NCI-H774 (cell line): ENCODE results near the gene BOLL.
"Not testable (repeated sequence)": the region's sequence is repeated elsewhere in the genome, so short reads cannot be mapped to it uniquely, and the experiment has no call there.

Experiments
- DNase-seq: peaks from one replicate; lab custom pipeline; 2025; lab: John Stamatoyannopoulos, UW

BOLL gene, protein sequence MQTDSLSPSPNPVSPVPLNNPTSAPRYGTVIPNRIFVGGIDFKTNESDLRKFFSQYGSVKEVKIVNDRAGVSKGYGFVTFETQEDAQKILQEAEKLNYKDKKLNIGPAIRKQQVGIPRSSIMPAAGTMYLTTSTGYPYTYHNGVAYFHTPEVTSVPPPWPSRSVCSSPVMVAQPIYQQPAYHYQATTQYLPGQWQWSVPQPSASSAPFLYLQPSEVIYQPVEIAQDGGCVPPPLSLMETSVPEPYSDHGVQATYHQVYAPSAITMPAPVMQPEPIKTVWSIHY

GRCh38 chr2:197784956-197785941 lies at the start of gene BOLL:
Gene BOLL (minus strand): TSS chr2:197785319. CDS start chr2:197781850, 3,469 bp downstream.
- DNase-seq = no peak

DNA sequence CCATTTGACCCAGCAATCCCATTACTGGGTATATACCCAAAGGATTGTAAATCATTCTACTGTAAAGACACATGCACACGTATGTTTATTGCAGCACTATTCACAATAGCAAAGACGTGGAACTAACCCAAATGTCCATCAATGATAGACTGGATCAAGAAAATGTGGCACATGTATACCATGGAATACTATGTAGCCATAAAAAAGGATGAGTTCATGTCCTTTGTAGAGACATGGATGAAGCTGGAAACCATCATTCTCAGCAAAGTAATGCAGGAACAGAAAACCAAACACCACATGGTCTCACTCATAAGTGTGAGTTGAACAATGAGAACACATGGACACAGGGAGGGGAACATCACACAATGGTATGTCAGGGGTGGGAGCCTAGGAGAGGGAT lies 49.7 kb upstream of the BOLL start:
- DNase-seq = not testable (repeated sequence)

DNA sequence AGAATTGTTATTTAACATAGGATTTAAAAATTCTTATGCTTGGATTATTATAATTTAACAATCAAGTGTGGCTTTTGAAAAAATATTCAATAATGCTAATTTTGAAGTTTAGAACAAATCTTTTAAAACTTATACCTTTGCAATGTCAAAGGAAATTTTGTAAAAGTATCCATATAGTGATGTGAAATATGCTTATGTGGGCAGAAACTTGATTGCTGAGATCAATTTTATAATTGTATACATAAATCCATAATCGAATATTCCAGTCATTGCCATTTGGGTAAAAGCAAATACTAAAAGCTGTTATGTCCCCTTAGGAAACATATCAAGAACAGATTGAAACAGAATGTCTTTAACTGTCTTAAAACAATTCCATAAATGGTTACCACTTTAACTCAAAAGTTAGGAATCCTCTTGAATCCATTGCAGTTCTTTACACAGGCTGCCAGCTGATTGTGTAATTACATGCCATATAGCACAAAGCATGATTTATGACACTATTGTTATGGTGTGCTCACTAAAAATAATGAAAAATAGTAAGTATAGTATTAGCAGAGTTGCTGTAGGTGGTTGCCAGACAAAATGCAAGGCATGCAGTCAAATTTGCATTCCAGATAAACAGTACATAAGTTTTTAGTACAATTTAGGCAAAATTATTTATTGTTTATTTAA lies 43.5 kb upstream of the BOLL start:
- DNase-seq = no peak

GRCh38 chr2:197827618-197828017 lies 42.5 kb upstream of the BOLL start:
- no peak for DNase-seq

GRCh38 chr2:197822333-197822732 lies 37.2 kb upstream of the BOLL start:
- DNase-seq = no peak

DNA sequence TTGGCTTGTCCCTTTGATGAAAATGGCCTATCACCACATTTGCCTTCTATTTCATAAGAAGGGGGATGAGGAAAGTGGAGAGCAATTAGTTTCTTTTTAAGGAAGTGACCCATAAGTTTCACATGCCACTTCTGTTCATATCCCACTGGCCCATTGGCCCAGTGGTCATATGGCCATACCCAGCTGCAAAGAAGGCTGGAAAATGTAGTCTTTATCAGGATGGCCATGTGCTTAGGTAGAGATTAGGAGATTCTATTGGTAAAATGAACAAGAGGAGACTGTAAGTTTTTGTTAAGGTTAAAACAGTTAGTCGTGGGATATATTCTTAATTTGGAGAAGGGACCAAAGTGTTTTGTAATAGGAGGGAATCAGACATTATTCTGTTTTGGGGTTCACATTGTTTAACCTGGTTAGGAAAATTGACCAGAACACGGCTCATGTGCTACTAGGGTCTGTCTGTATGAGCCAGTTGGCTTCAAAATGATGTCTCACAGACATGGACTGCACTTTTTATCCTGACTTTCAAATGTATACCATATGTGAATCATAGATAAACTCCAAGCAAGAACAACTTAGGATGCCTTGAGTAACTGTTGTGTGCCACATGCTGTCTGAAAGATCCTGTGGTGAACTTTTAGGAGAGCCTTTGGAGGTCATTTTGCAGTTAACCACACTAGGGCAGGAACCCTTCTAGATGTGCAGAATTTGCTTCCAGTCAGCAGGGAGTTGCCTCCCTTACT lies 36.6 kb upstream of the BOLL start:
- DNase-seq = no peak

DNA sequence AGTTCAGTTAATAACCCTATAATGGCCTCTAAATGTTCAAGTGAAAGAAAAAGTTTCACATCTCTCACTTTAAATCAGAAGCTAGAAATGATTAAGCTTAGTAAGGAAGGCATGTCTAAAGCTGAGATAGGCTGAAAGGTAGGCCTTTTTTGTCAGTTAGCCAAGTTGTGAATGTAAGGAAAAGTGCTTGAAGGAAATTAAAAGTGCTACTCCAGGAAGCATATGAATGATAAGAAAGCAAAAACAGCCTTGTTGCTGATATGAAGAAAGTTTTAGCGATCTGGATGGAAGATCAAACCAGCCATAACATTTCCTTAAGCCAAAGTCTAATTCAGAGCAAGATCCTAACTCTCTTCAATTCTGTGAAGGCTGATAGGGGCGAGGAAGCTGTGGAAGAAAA lies 29.4 kb upstream of the BOLL start:
- no peak for DNase-seq

- no peak for DNase-seq
These were observed 28.1 kb upstream of the BOLL start for GRCh38 chr2:197813093-197813787.

DNA sequence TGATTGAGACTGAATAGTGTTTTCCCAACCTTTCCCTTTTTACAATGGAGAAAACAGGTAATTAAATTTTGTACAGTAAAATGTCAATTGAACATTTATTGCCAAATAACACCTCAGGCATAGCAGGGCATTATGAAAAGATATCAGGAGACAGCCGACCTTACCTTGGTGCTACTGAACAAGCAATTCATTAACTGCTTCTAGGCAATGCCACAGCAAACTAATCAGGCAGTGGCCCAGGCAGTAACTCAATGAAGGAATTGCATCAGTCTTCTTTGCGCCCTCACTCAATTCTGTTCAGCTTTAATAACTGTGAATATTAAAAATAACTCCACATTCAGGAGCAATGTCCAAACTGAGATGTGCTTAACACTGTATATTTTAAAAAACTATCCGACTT lies 25.4 kb upstream of the BOLL start:
- no peak for DNase-seq

GRCh38 chr2:197810016-197810415 lies 24.9 kb upstream of the BOLL start:
- DNase-seq = no peak

- DNase-seq = no peak
These were observed 23.9 kb upstream of the BOLL start for GRCh38 chr2:197809064-197809463.

DNA sequence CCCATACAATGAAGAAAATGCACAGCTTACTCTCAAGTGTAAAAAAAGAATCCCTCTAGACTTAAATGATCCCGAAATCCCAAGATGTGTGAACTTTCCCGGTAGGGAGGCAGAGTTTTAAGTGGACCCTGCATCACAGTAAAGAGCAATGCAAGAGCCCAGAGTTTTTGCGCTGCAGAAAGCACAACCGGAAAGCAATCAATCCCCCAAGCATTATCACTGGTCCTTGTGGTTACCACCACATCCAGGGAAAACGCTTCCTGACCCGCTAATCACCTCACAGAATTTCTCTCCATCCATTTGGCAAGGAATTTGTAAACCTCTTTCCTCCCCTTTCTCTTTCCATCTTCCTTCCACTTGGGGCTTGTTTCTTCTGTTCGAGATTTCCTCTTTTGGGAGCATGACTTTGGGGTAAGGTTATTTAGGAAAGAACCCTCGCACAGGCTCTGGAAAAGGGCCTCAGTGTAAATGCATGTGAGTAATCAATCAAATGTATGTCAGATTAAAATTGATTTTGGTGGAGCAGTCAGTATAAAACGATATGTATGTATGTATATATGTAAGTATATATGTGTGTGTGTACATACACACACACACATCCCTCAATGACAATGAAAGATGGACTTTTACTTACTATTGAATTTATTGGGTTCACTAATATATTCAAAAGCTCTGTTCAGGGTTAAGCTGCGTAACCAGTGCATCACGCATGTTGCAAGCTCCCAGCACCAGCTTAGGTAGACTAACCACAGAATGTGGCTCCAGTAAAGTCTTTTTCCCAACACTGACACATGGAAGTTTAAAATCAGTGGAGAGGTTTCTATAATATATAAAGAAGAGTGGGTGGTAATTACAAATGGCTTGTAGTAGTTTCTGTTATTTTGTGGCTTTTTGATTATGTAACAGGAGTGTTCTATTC lies 20.9 kb upstream of the BOLL start:
- peak; percentile 16 for DNase-seq

DNA sequence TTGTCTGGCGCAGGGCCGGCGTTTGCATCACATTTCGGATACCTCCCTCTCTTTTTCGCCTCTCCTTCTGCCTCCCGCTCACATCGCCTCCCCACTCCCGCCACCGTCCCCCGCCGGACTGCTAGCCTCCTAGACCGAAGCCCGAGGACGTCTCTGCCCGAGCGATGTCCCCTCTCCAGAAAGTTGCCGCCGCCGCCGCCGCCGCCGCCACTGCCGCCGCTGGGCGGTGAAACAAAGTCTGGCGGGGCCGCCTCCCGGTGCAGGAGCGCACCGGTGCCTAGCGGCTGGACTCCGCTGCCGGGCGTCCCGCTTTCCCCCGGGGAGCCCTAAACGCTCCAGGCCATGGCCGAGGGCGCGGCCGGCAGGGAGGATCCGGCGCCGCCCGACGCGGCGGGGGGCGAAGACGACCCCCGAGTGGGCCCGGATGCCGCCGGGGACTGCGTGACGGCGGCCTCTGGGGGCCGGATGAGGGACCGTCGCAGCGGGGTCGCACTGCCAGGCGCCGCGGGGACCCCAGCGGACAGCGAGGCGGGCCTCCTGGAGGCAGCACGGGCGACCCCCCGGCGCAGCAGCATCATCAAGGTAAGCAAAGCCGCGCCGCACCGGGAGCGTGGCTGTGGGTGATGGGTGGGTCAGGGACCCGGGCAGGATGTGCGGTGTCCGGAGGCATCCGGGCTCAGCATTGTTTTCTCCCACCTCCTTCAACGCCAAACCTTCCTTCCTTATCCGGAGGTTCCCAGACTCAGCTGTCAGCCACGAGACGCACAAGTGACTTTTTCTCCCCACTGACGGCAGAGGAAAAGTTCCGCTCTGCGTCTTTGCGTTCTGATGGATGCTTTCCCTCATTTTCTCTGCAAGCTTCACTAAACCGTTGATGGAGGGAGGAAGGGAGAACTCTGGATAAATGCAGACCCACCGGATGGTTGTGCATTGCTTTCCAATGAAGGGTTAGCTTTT lies 19.9 kb upstream of the BOLL start:
- no peak for DNase-seq

DNA sequence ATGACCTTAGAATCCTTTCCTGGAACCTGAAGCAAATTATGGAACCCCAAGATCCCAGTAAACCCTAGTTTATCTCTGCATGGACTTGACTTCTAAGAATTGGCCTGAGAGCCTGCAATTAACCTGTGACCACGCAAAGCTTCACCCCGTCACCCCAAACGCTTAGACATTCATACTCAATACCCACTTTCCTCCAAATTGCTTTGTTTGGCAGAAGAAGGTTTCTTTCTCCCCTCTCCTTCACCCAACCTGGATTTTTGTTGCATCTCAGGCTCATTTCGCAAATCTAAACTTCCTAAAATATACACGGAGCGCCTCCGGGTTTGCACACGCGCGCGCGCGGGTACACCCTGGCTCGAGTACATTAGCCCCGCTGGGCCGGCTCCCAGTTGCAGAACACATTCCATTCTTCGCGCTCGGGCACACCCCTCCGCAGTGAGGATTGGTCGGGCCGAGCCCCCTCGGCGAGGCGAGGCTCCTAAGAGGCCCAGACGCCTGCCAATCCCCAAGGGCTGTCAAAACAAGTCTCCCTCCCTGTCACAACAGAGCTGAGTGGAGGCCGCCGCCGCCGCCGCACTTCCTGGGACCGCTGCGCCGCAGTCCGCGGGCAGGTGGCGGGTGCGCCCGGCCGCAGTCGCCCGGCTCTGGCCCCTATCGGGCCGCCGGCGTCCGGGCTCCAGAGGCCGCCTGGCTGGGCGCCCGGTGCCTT lies 19.1 kb upstream of the BOLL start, which contains the start of gene PLCL1:
PLCL1 (plus strand) TSS at position 545 of the 709 bp plus-strand sequence.
- DNase-seq = peak; percentile 94

GRCh38 chr2:197803033-197803444 lies 17.9 kb upstream of the BOLL start:
- peak; percentile 60 for DNase-seq

DNA sequence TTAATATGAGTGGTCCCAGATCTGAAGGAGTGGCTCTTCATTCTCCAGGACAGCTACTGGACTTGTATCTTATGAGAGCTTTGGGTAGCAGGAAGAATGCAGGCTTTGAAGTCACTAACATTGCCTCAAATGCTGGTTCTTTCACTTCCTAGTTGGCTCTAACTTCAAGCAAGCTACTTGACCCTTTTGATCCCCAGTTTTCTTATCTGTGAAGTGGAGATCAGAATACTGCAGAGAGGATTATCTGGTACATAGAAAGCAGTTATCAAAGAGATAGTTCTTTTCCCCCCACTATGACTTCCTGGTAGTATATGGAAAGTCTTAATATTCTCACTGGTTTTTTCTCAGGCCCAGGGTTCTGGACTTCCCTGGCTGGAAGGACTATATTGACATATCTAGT lies 15.9 kb upstream of the BOLL start:
- DNase-seq = no peak

- no peak for DNase-seq
These were observed 15.0 kb upstream of the BOLL start for GRCh38 chr2:197800091-197800490.

- DNase-seq = no peak
These were observed 13.9 kb upstream of the BOLL start for GRCh38 chr2:197799068-197799467.
